ENCODE measurements around the gene SLC22A16. TPM values are rescaled to one million over a fixed set of nuclear protein-coding genes. Genes with fewer than 3 reads are reported as not detected.
A peak's percentile ranks its signal among the peaks of the same experiment; 100 is the strongest.

The SLC22A16 gene
- total RNA-seq, 4 donors from 2014 or later: 0.27 TPM; not detected in 3

GRCh38 chr6:110408901-110409300 is 67.5 kb downstream of the SLC22A16 start:
- Histone ChIP-seq H3K27ac (no peak overlapping the region), H3K36me3 (no peaks in the 10 kb centered on the region), H3K4me1 (no peaks in the 10 kb centered on the region), H3K27me3 (no peaks in the 10 kb centered on the region), H3K9me3 (no peaks in the 10 kb centered on the region), H3K4me3 (replicated peaks in 1 of 3) (no peak overlapping the region)
- intact Hi-C loops (cut with DNase I): no loop called here
- no peak for TF ChIP-seq CTCF (IDR thresholded peaks at IDR 0.05)
- no peak for TF ChIP-seq POLR2A (IDR thresholded peaks at IDR 0.05)
- 56 to 58% methylated on average over 4 to 6 of the region's 6 CpGs for WGBS, 2 donors
- DNase-seq: no peak

- WGBS, 2 donors: 79 to 89% methylated on average over 8 of the region's 8 CpGs
- DNase-seq: no peak
- H3K9me3 ChIP-seq: no peaks in the 10 kb centered on the region
- H3K27me3 ChIP-seq: no peaks in the 10 kb centered on the region
- intact Hi-C loops (cut with DNase I): no loop called here
- H3K27ac ChIP-seq: no peak overlapping the region
- TF ChIP-seq POLR2A (IDR thresholded peaks at IDR 0.05) (no peak), CTCF (IDR thresholded peaks at IDR 0.05) (no peak)
- no peak overlapping the region for H3K4me3 ChIP-seq (replicated peaks in 1 of 3)
- H3K36me3 ChIP-seq: no peaks in the 10 kb centered on the region
- H3K4me1 ChIP-seq: no peaks in the 10 kb centered on the region
Observed at GRCh38 chr6:110404607-110405006, 71.8 kb downstream of the SLC22A16 start.

GRCh38 chr6:110401585-110402176 is 74.7 kb downstream of the SLC22A16 start:
- H3K27me3 ChIP-seq: no peaks in the 10 kb centered on the region
- 92 to 94% methylated on average over 4 of the region's 4 CpGs for WGBS, 2 donors
- no peaks in the 10 kb centered on the region for H3K36me3 ChIP-seq
- intact Hi-C loops (cut with DNase I): no loop called here
- no peak for DNase-seq
- no peak overlapping the region for H3K4me3 ChIP-seq (replicated peaks in 1 of 3)
- H3K27ac ChIP-seq: no peak overlapping the region
- TF ChIP-seq CTCF (IDR thresholded peaks at IDR 0.05): no peak
- no peak for TF ChIP-seq POLR2A (IDR thresholded peaks at IDR 0.05)
- no peaks in the 10 kb centered on the region for H3K4me1 ChIP-seq
- no peaks in the 10 kb centered on the region for H3K9me3 ChIP-seq

- Histone ChIP-seq H3K27me3 (no peaks in the 10 kb centered on the region), H3K36me3 (no peaks in the 10 kb centered on the region), H3K9me3 (no peaks in the 10 kb centered on the region), H3K27ac (no peak overlapping the region), H3K4me1 (no peaks in the 10 kb centered on the region), H3K4me3 (replicated peaks in 1 of 3) (peak overlapping the region in 1 of 3 donors; percentile 19)
- TF ChIP-seq POLR2A (IDR thresholded peaks at IDR 0.05) (no peak), CTCF (IDR thresholded peaks at IDR 0.05) (no peak)
- intact Hi-C loops (cut with DNase I): no loop called here
- no peak for DNase-seq
- 25 to 78% methylated on average over 5 to 18 of the region's 18 CpGs for WGBS, 2 donors
Observed at GRCh38 chr6:110400208-110400607, 76.2 kb downstream of the SLC22A16 start.

- Histone ChIP-seq H3K4me1 (no peaks in the 10 kb centered on the region), H3K36me3 (no peaks in the 10 kb centered on the region), H3K27ac (no peak overlapping the region), H3K4me3 (replicated peaks in 1 of 3) (peak overlapping the region in 1 of 3 donors; percentile 19), H3K9me3 (no peaks in the 10 kb centered on the region), H3K27me3 (no peaks in the 10 kb centered on the region)
- intact Hi-C loops (cut with DNase I): loop anchor here (10.0 kb wide), 1 partner anchor 355 kb away; no protein-coding TSS in a partner anchor
- DNase-seq: peak in 1 of 2 donors; percentile 13
- WGBS, 2 donors: 29 to 45% methylated on average over 17 to 22 of the region's 43 CpGs
- TF ChIP-seq CTCF (IDR thresholded peaks at IDR 0.05): no peak
- TF ChIP-seq POLR2A (IDR thresholded peaks at IDR 0.05): no peak
Observed at GRCh38 chr6:110399219-110400071, 77.0 kb downstream of the SLC22A16 start.
